NCI-H446 treated with DMSO at 0.1 percent for 48 hours (cell line): ENCODE measurements around the gene FYN.
"Not testable (repeated sequence)": the region's sequence is repeated elsewhere in the genome, so short reads cannot be mapped to it uniquely, and the experiment has no call there.

Source experiments
- DNase-seq: peaks from one replicate; lab custom pipeline; 2025; lab: John Stamatoyannopoulos, UW

The FYN gene

DNA sequence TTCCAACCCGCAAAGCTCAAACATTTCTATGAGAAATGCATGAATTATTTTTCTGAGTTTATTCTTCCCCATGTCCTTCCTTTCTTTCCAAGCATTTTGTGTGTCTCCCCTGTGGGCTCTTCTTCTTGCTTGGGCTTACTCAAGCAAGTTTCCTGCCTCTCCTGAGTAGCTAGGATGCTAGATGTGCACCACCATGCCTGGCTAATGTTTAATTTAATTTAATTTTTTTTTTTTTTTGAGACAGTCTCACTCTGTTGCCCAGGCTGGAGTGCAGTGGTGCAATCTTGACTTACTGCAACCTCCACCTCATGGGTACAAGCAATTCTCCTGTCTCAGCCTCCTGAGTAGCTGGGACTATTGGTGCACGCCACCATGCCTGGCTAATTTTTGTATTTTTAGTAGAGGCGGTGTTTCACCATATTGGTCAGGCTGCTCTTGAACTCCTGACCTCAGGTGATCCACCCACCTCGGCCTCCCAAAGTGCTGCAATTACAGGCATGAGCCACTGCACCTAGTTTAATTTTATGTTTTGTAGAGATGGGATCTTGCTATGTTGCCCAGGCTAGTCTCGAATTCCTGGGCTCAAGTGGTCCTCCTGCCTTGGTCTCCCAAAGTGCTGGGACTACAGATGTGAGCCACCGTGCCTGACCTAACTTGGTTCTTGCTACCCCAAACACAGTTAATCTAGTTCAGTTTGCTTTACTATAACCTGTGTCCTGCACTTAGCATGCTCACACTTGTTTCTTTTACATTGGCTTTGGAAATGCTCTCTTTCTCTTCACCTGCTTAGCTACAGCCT is 192.2 kb downstream of the FYN start:
- not testable (repeated sequence) for DNase-seq

DNA sequence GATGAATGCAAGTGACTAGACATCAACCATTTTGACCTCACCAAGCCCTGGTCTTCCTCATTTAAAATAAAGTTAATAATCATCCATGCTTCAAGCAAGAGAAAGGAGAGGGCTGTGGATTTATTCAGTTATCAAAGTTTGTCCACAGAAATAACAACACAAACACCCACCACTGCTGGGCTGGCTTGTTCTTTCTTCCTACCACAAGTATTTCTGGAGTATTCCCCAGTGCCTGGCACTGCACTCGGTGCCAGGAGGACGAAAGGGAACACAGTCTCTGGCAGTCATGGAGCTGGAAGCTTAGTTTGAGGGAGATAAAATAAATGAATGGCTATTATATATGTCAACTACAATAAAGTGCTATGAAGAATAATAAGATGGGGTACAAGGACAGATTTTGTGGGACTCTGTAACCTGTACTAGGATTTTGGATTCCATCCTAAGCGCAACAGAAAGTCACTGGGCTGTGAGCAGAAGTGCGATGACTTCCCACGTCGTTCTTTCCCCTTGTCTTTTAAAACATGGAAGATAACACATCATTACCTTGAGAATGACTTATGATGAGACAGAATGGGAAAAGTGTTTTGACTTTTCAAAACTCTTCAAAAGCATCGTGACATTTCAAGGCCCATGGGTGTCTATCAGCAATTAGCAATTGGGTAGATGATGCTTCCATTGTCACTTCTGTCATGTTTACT is 193.1 kb downstream of the FYN start:
- DNase-seq, result no peak

DNA sequence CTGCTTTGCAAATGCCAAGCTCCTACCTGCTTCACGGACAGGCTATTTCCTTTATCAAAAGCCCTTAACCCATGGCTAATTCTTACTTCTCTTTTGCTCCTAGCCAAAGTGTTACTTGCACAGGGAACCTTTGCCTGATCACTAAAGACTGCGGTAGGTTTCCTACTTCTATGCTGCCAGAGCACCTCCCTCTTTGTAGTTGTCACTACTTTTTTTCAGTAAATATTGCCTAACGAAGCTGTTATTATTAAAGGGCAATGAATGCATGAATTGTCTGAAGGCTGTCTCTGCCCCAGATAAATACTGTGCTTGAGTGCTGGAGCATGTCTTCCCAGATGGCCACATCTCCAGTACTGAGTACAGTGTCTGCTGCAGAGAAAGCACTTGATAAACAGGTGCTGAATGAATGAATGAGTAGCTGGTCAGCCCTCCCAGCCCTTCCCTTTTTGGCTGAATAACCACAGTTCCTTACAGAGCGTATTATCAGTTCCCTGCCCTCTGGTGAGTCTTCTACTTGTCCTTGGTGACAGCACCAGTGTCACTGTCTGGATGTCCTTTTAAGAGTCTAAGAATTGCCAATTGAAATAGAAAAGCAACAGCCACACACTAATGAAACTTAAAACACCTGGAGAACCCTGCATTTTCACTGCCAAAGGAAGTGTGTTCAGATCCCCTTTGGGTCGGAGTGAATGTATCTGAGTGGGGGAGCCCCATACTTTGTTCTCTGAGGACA is 194.0 kb downstream of the FYN start:
- no peak for DNase-seq

DNA sequence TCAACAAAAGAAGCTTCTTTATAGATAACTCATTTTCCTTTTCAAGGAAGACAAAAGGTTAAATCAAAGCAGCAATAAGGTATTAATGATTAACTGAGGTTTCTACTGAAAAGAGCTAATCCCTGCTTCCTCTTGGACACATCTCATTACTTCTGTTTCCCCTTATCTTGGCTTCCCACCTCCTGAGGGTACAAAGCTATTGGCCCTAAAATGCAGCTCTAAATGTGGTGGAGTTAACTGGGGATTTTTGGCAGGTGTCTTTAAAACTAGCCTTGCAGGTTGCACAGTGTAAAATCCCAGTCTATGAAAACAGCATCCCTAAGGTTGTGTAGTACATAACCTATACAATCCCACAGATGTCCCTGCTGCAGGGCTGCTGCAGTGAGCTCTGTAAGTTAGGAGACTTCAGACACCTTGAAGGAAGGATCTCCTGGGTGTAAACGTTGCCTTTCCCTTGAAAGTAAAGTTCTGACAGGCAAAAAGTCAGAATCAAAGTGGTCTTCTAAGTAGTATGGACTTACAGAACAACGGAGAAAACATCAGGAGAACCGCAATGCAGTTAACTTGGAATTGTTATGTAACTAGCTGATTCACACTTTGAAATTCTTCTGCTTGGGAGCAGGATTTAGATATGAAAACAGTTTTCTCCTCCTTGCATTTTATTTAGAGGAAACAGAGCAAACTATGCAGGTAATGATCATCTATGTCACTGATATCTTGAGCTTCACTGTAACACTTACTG is 195.8 kb downstream of the FYN start:
- no peak for DNase-seq

DNA sequence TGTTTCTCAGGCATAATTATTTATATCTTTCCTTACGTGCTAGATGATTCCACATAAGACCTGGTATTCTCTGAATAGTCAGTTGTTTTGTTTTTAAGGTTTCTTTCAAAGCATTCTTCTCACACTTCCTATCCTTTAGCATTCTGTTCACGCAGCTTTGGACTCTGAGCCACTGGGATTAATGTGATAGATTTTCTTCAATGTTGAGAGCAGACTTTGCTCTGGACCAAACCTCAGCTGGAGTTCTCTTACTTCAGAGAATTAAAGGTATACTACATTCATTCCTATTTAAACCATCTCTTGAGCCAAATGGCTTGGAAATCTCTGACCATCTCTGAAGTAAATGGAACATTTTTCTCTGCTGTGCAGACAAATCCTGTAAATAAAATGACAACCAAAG is 196.9 kb downstream of the FYN start:
- no peak for DNase-seq

DNA sequence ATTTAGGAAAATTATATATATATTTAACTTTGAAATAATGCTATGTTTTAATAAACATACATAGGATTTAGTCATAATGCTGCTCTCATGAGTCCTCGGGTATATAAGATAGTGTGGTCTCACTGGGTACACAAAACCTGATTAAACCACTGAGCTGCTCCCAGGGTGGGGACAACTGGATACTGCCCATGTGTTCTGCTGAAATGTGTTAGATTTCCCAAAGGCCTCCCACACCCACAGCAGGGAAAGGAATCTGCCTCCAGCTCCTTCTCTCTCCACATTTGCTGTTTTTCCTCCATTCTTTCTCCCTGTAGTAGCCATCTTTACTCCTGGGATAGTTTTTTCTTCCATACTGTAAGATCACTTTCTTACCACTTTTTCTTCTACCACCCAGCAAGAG is 198.4 kb downstream of the FYN start:
- no peak for DNase-seq

DNA sequence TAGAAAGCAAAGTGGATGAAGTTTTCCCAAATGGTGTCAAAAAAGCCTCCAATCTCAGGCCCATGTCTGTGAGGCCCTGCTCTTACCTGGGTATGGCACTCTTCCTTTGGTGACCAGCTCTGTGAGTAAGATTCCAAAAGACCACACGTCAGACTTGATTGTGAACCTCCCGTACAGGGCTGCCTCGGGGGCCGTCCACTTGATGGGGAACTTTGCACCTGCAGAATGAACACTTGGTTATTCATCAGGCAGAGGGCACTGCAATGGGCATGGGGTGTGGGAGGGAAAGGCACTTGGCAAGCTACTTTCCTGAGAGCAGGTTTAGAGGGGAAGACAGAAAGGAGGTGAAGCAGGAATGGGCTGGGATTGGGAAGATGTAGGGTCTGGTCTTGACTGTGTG is 198.8 kb downstream of the FYN start:
- DNase-seq, result no peak

DNA sequence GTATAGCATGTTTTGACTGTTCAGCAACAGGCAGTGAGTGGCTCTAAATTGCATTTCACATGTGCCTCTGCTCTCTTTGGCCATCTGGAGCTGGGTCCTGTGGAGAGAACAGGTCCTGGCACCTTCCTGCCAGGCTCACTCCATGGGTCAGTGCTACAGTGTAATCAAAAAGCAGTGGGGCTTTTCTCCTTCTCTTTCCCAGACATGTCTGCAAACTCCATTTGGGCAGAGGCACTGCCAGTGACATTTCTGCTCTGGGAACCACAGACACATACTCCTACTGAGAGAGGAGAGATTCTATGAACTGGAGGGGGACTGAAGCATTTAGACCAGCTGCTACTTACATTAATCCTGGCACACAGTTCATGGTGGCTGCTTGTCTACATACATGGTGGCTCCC is 199.3 kb downstream of the FYN start:
- no peak for DNase-seq

DNA sequence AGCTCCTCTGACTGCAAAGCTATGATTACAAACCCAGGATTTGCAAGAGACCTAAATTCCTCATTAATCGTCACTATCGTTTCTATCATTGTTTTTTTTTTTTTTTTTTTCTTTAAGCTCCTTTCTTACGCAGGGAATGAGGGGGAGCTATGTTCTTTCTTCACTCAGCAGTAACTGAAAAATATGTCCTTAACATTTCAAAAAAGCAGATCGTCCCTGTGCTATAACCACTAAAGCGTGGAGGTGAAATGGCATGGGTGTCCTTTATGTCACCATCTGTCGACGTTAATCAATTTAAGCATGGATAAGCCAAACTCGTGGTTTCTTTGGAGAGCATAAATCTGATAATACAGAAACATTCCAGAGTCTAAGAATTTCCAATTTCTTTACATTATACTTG is 199.7 kb downstream of the FYN start:
- DNase-seq, result no peak

DNA sequence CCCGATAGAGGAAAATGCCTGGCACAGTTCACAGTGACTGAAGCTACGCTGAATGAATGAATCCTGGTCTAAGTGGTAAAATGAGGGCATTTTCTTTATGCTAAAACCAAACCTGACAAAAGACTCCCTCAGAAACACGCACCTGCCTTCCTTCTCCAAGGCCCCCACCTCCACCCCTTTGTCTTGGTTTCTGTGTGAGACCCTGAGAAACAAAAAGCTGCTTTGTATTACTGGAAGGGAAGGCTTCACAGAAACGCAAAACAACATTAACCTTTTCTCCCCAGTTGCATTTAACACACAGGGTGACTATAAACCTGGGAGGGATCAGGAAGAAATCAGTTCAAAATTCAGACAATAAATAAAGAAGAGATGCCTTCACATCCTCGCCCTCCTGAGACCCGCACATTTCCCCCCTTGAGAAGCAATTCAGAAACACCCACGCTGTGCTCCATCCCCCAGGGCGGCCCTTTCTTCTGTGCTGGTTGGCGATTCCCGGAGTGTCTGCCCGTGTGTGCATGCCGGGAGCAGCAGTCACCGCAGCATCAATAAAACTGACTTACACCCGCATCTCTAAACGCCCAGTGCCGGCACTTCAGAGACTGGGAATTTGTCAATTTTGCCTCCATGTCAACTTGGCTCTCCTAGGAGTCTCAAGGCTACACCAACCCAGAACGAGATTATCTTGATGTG is 200.3 kb downstream of the FYN start:
- DNase-seq, result no peak

DNA sequence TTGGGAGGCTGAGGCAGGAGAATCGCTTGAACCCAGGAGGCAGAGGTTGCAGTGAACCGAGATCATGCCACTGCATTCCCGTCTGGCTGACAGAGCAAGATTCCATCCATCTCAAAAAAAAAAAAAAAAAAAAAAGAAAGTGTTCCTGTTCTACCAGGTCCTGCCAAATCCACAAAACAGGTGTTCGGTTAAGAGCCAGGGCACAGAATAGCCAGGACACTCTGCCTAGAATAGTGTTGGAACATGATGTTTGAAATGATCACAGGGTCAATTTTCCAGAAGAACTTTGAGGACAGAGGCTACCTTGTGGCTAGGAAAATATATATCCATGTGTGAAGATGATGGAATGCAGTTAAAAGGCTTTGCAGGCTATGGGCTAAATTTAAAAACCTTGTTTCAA is 203.9 kb downstream of the FYN start:
- DNase-seq, result no peak

DNA sequence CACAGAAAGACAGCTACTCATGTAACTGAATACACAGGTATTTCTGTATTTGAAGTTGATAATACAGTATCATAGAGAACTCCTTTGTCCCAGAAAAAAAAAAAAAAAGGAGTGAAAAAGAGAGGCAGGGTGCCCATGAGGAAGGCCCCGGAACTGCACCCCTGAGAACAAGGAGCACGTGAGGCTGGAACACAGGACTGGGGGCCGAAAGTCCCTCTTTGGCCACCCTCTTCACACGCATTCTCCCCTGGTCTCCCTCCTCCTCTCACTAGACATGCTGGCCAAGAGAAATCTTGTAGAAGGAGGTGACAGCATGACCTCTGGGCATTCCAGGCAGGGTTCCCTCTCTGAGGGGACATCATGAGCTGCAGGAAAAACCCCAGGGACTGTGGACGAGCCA is 204.8 kb downstream of the FYN start:
- no peak for DNase-seq

DNA sequence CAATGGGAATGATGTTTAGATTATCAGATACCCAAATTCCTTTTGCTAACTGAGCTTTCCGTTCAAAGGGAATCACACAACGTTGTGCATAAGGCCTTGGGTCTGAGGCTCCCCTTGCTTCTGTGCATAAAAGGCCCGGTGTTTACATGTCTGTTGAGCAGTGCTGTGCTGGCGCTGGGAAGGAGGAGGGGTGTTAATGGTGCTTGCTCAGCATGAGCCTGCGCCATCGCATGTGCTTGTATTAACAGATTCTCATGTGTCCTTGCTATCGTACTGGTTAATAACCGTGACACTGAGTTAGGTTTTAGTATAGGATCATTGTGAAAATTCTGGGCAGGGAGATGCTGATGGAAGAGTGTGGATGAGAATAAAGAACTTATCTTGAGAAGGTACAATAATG is 205.3 kb downstream of the FYN start:
- no peak for DNase-seq

DNA sequence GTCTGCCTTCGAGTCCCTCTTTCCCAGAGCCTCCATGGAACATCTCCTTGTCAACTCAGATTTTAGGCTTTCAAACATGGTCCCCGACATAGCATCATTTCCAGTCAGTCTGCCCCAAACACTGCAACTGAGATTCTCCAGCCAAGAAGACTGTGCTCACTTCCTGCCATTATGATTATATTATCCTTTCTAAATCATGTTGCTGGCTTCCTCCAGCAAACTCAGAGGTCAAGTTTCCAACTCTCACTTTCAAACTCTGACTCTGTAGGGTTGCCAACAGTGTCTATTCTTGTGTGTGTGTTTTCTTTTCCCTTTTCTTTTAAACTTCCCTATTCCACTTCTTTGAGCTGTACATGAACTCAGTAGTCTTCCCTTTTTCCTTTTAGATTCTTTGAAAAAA is 206.4 kb downstream of the FYN start:
- DNase-seq, result no peak

DNA sequence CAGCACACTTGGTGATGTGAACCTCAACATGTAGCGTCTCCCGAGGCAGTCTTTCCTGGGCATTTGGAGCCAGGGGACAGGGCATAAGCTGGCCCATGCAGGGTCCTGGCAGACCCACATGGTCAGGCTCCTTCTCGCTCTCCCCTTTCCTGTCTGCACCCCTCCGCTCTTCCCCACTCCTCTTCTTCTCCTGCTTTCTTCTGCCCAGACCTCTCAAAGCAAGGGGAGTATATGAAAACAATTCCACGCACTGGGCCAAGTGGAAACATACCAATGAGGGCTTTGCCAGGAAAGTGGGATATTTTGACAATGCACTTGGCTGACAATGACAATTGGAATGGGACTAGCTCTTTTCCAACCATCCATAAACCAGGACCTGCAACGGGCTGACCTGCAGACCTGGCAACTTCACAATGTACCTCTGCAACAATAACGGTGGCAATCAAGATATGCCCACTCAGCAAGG is 208.7 kb downstream of the FYN start:
- DNase-seq, result no peak

DNA sequence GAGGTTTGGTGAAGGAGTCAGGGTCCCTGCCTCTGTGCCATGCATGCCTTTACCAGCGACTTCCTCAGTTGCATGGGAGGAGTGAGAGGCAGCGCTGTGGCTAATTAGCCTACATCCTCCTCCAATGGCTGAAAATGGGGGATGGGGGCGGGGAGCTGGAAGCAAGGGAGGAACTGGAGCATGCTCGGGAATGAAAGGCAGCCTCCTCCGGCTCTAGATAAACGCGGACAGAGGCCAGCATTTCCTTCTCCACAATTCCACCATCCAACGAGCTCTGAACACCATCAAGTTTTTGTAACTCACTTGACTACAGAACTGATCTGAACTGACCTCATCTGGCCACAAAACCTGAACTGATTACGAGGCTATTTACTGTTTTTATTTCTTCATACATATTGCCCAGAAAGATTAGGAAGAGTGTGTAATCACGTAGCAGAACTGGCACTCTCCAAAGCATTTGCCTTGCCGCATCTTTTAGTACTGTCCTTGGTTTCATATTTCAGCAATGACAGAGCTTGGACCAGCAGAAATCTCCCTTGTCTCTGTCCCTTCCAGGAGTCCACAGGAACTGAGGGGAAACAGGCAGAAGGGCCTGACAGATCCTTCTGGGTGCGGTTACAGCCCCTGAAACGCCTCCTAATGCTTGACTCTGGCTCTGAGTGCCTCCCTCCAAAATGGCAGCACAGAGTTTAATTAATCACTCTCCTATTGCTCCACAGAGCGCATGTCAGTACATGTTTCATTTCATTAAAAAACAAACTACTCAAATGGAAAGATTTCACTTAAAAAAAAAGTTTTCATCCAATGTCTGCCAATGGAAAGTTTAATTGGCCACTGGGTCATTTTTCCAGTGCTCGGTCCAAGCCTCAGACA is 209.3 kb downstream of the FYN start:
- no peak for DNase-seq

DNA sequence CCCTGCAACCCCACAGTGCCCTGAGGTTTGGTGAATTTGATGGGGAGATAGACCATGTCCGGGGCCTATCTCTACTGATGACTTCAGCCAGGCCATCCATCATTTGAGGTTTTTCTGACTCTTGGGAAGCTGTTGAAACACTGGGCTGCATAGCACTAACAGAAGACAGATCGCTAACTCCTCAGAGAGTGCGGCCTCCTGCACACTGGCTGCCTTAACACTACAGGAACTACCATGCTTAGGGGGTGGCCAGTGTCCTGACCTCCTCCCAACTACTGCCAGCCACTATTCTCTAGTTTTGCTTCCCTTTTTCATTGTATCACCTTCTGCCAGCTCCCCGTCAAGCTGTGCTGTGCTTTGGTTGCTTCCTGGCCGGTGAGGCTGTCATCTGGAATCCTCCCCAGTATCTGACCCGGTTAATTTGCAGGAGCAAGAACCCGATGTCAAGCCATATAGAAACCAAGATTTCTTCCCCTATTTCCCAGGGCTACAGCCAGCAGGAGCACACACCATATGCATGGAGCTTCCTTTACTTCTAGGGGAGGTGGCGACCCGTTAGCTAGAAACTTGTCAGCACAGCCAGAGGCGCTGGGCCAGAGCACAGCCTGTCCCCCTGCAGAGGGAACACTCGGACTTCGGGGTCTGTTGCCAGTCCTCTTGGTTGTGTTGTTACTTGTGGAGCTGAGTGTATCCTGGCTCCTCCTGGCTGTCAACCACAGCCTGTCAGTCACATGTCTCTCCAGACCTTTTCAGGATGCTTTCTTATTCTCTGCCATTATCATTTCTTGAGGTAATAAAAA is 210.3 kb downstream of the FYN start:
- no peak for DNase-seq

DNA sequence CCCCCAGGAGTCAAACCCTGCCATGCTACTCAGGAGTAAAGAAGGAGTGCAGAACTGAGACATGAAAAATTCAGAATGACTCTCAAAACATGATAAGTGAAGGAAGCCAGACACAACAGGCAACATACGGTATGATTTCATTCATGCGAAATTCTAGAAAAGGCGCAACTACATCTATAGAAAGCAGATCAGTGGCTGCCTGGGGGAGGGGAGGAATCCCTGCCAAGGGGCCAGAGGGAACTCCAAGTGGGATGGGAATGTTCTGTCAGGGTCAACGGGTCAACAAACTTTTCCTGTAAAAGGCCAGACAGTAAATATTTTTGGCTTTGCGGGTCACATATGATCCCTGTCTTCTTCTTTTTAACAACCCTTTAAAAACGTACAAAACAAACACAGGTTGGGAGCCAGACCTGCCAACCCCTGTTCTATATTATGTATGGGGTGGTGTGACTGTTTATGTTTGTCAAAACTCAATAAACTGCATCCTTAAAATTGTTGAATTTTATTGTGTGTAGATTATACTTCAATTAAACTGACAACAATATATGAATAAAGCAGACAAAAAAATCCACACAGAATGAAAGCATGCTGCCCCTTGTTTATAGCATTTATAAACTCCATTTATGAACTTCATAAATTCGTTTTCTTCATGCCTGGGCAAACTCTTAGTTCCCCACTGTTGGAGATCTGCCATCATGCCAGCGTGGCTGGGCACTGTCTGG is 211.0 kb downstream of the FYN start:
- DNase-seq, result no peak

DNA sequence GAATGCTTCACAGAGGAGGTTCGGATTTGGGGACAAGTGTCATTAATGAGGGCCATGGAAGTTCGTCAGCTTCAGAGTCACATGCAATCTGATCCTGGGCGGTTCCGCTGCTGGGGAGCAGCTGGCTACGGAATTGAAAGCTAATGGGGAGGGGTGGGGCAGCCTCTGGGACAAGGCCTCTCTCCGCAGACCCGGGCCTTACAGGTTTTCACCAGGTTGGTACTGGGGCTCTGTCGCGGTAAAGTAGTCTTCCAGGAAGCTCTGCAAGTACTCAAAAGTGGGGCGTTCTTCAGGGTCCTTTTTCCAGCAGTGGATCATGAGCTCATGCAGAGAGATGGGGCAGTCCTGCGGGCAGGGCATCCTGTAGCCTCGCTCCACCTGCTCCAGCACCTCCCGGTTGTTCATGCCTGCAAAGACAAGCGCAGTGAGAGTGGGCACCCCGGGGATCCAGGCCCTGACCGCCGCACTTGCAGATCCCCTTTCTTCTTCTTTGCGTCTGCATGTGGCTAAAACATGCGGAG is 211.7 kb downstream of the FYN start:
- no peak for DNase-seq
